EL (cell line): ENCODE measurements around the gene UAP1L1.
A peak's percentile ranks its signal among the peaks of the same experiment; 100 is the strongest.
"Not testable (repeated sequence)": the region's sequence is repeated elsewhere in the genome, so short reads cannot be mapped to it uniquely, and the experiment has no call there.

Experiments used
- DNase-seq: peaks from one replicate; pipeline ENCODE4 v3.0.0-alpha.2; 2016

UAP1L1 gene

GRCh38 chr9:137077010-137077747 lies at the start of gene UAP1L1:
Gene UAP1L1, plus strand, starts transcription at chr9:137077517. Its CDS starts 16 bp downstream, at chr9:137077533.
- peak; percentile 66 for DNase-seq

- DNase-seq: peak; percentile 57
These were observed 48.9 kb upstream of the UAP1L1 start for GRCh38 chr9:137028263-137029057.

- DNase-seq: peak; percentile 69
These were observed 48.0 kb upstream of the UAP1L1 start for GRCh38 chr9:137029058-137029936.

- DNase-seq: no peak
These were observed 47.3 kb upstream of the UAP1L1 start for GRCh38 chr9:137030006-137030405.

GRCh38 chr9:137030538-137031527 lies 46.5 kb upstream of the UAP1L1 start:
- DNase-seq: no peak

- no peak for DNase-seq
These were observed 45.2 kb upstream of the UAP1L1 start, which contains the start of gene FUT7 for GRCh38 chr9:137031904-137032640. Gene FUT7, minus strand, starts transcription at chr9:137032088. Its CDS starts 97 bp downstream, at chr9:137031991.

- no peak for DNase-seq
These were observed 44.5 kb upstream of the UAP1L1 start for GRCh38 chr9:137032858-137033257.

GRCh38 chr9:137033481-137033880 lies 43.8 kb upstream of the UAP1L1 start:
- DNase-seq: not testable (repeated sequence)

GRCh38 chr9:137034039-137034708 lies 43.1 kb upstream of the UAP1L1 start:
- DNase-seq: no peak

GRCh38 chr9:137034709-137035506 lies 42.4 kb upstream of the UAP1L1 start:
- DNase-seq: peak; percentile 78

- no peak for DNase-seq
These were observed 41.8 kb upstream of the UAP1L1 start for GRCh38 chr9:137035507-137035834.

GRCh38 chr9:137035937-137036336 lies 41.4 kb upstream of the UAP1L1 start:
- no peak for DNase-seq

- no peak for DNase-seq
These were observed 40.3 kb upstream of the UAP1L1 start for GRCh38 chr9:137037035-137037434.

GRCh38 chr9:137037483-137037882 lies 39.8 kb upstream of the UAP1L1 start:
- no peak for DNase-seq

GRCh38 chr9:137038916-137039315 lies 38.4 kb upstream of the UAP1L1 start:
- DNase-seq: no peak

- DNase-seq: no peak
These were observed 37.5 kb upstream of the UAP1L1 start for GRCh38 chr9:137039611-137040366.

GRCh38 chr9:137040568-137040967 lies 36.7 kb upstream of the UAP1L1 start:
- DNase-seq: no peak

- DNase-seq: no peak
These were observed 36.2 kb upstream of the UAP1L1 start for GRCh38 chr9:137041124-137041523.
